Ishikawa (cell line): ENCODE data around the gene METTL8.

Source experiments
- CEBPB ChIP-seq: IDR thresholded peaks from 2 replicates; pipeline ENCODE4 v1.6.1; 2012
- CREB1 ChIP-seq: IDR thresholded peaks from 2 replicates; pipeline ENCODE4 v1.6.1; 2012; ENCODE audit warnings: low read depth
- EGR1 ChIP-seq: IDR thresholded peaks from 2 replicates; pipeline ENCODE4 v1.6.1; 2012
- EP300 ChIP-seq: IDR thresholded peaks from 2 replicates; pipeline ENCODE4 v1.6.1; 2012; ENCODE audit warnings: borderline replicate concordance
- FOXM1 ChIP-seq: IDR thresholded peaks from 2 replicates; pipeline ENCODE4 v1.6.1; 2012; ENCODE audit warnings: low read depth, borderline replicate concordance
- MAX ChIP-seq: IDR thresholded peaks from 2 replicates; pipeline ENCODE4 v1.6.1; 2012
- NFIC ChIP-seq: IDR thresholded peaks from 2 replicates; pipeline ENCODE4 v1.6.1; 2012
- RAD21 ChIP-seq: IDR thresholded peaks from 2 replicates; pipeline ENCODE4 v1.6.1; 2012; ENCODE audit warnings: low read depth
- REST ChIP-seq: IDR thresholded peaks from 2 replicates; pipeline ENCODE4 v1.6.1; 2012; ENCODE audit warnings: low read depth, mild to moderate bottlenecking
- TAF1 ChIP-seq: IDR thresholded peaks from 2 replicates; pipeline ENCODE4 v1.6.1; 2012; ENCODE audit warnings: low read depth, mild to moderate bottlenecking
- TCF12 ChIP-seq: IDR thresholded peaks from 2 replicates; pipeline ENCODE4 v1.6.1; 2012; ENCODE audit warnings: low read depth
- TEAD4 ChIP-seq: IDR thresholded peaks from 2 replicates; pipeline ENCODE4 v1.6.1; 2012
- YY1 ChIP-seq: IDR thresholded peaks from 2 replicates; pipeline ENCODE4 v1.6.1; 2012; ENCODE audit warnings: low read depth
- ZBTB7A ChIP-seq: IDR thresholded peaks from 2 replicates; pipeline ENCODE4 v1.6.1; 2012; ENCODE audit warnings: low read depth
- TF ChIP-seq, protein P1 (sequence below): IDR thresholded peaks from 2 replicates; pipeline ENCODE4 v1.6.1; 2012

METTL8 gene

GRCh38 chr2:171479154-171479814 lies 45.5 kb upstream of the METTL8 start:
- no peak for TF ChIP-seq CEBPB
- TF ChIP-seq EGR1: no peak
- no peak for TF ChIP-seq CREB1
- TF ChIP-seq EP300: no peak
- no peak for TF ChIP-seq REST
- TF ChIP-seq RAD21: no peak
- no peak for TF ChIP-seq TAF1
- no peak for TF ChIP-seq MAX
- TF ChIP-seq NFIC: no peak
- no peak for TF ChIP-seq YY1
- no peak for TF ChIP-seq TEAD4
- TF ChIP-seq, protein P1, sequence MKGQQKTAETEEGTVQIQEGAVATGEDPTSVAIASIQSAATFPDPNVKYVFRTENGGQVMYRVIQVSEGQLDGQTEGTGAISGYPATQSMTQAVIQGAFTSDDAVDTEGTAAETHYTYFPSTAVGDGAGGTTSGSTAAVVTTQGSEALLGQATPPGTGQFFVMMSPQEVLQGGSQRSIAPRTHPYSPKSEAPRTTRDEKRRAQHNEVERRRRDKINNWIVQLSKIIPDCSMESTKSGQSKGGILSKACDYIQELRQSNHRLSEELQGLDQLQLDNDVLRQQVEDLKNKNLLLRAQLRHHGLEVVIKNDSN: no peak
- no peak for TF ChIP-seq TCF12
- TF ChIP-seq ZBTB7A: no peak
- TF ChIP-seq FOXM1: no peak

GRCh38 chr2:171478345-171478744 lies 44.6 kb upstream of the METTL8 start:
- TF ChIP-seq YY1: no peak
- TF ChIP-seq RAD21: no peak
- TF ChIP-seq CREB1: no peak
- TF ChIP-seq TAF1: no peak
- no peak for TF ChIP-seq MAX
- no peak for TF ChIP-seq TCF12
- TF ChIP-seq ZBTB7A: no peak
- no peak for TF ChIP-seq NFIC
- no peak for TF ChIP-seq EGR1
- TF ChIP-seq EP300: no peak
- no peak for TF ChIP-seq CEBPB
- TF ChIP-seq, protein P1: no peak
- TF ChIP-seq TEAD4: no peak
- no peak for TF ChIP-seq REST
- TF ChIP-seq FOXM1: no peak

GRCh38 chr2:171475979-171476378 lies 42.2 kb upstream of the METTL8 start:
- no peak for TF ChIP-seq EP300
- TF ChIP-seq NFIC: no peak
- no peak for TF ChIP-seq TAF1
- no peak for TF ChIP-seq MAX
- TF ChIP-seq, protein P1: no peak
- TF ChIP-seq TCF12: no peak
- no peak for TF ChIP-seq EGR1
- no peak for TF ChIP-seq REST
- no peak for TF ChIP-seq CEBPB
- TF ChIP-seq TEAD4: no peak
- TF ChIP-seq RAD21: no peak
- no peak for TF ChIP-seq YY1
- TF ChIP-seq FOXM1: no peak
- no peak for TF ChIP-seq ZBTB7A
- TF ChIP-seq CREB1: no peak
